ENCODE data around the gene NKAIN1. TPM values are rescaled to one million over a fixed set of nuclear protein-coding genes. Genes with fewer than 3 reads are reported as not detected.

The NKAIN1 gene
- total and polyA plus RNA-seq, 2 donors (not counting 1 experiment from before 2014, with no cell fraction given) = not detected

GRCh38 chr1:31183927-31184554 is 55.6 kb downstream of the NKAIN1 start:
- TF ChIP-seq EZH2 (IDR thresholded peaks at IDR 0.05; ENCODE audit: borderline replicate concordance, insufficient read depth, low read depth, low read length, poor library complexity, severe bottlenecking) (no peak), CTCF (IDR thresholded peaks at IDR 0.05) (peak; percentile 87)
- intact Hi-C loops (cut with micrococcal nuclease) = loop anchor here (10.0 kb wide), 1 partner anchor 151 kb away; no protein-coding TSS in a partner anchor

GRCh38 chr1:31183126-31183525 is 56.6 kb downstream of the NKAIN1 start:
- peaks cover 10 to 15% of the 10 kb centered on the region in 2 donors for H3K4me1 ChIP-seq (ENCODE audit: control insufficient read depth in 2 of 2, insufficient read depth in 2 of 2, low read length in 2 of 2)
- DNase-seq (no peak), ATAC-seq (ENCODE audit: low read depth) (no peak)
- no peak overlapping the region for H3K27ac ChIP-seq (ENCODE audit: low read length in 2 of 2)
- Mint-ChIP-seq H3K4me3 (no peak overlapping the region), H3K9me3 (ENCODE audit: insufficient read depth) (no peaks in the 10 kb centered on the region), H3K27me3 (peaks cover 53% of the 10 kb centered on the region), H3K4me1 (peaks cover 6% of the 10 kb centered on the region), H3K27ac (no peak overlapping the region)
- H3K9ac ChIP-seq (ENCODE audit: low read length) = no peak overlapping the region
- no peaks in the 10 kb centered on the region for H3K79me2 ChIP-seq (ENCODE audit: control insufficient read depth, insufficient read depth, low read length)
- TF ChIP-seq EZH2 (IDR thresholded peaks at IDR 0.05; ENCODE audit: borderline replicate concordance, insufficient read depth, low read depth, low read length, poor library complexity, severe bottlenecking) = no peak
- TF ChIP-seq CTCF (IDR thresholded peaks at IDR 0.05) = no peak
- intact Hi-C loops (cut with micrococcal nuclease) = loop anchor here (10.0 kb wide), 1 partner anchor 152 kb away; no protein-coding TSS in a partner anchor
- H3K36me3 ChIP-seq (replicated peaks in 1 of 2; ENCODE audit: control extremely low read depth in 1 of 2, control insufficient read depth in 1 of 2, extremely low read depth in 1 of 2, insufficient read depth in 2 of 2, low read length in 1 of 2) = no peaks in the 10 kb centered on the region
- H2AFZ ChIP-seq (ENCODE audit: insufficient read depth, low read depth, low read length, poor library complexity, severe bottlenecking) = no peak overlapping the region
- no peak overlapping the region for H3K4me2 ChIP-seq (replicated peaks; ENCODE audit: low read depth, low read length, poor library complexity, severe bottlenecking)
- 100% methylated on average over 1 of the region's 6 CpGs for WGBS (ENCODE audit: insufficient coverage)
- H3K4me3 ChIP-seq (ENCODE audit: control extremely low read depth in 1 of 5, extremely low read depth in 1 of 5, insufficient read depth in 1 of 5, low read depth in 2 of 5, low read length in 4 of 5) = no peak overlapping the region
- ChIA-PET CTCF (interaction anchor here (1.0 to 5.6 kb wide), 8 partner anchors 12 to 372 kb away, joined by 3 to 48 read pairs (median 4); partner anchors contain the start of genes SNRNP40 and ZCCHC17), POLR2A (no interaction called here)
- no peaks in the 10 kb centered on the region for H4K20me1 ChIP-seq (ENCODE audit: control insufficient read depth, insufficient read depth, low read length, poor library complexity, severe bottlenecking)
- H3K9me3 ChIP-seq (ENCODE audit: control extremely low read depth in 1 of 3, control insufficient read depth in 2 of 3, insufficient read depth in 1 of 3, low read length in 2 of 3) = no peaks in the 10 kb centered on the region
- peaks cover 0 to 44% (median 14%) of the 10 kb centered on the region in 4 experiments for H3K27me3 ChIP-seq (replicated peaks in 1 of 4; ENCODE audit: control extremely low read depth in 1 of 4, control insufficient read depth in 3 of 4, insufficient read depth in 4 of 4, low read length in 3 of 4)

More at GRCh38 chr1:31183927-31184554, 55.6 kb downstream of the NKAIN1 start:
- no peak for ATAC-seq (ENCODE audit: low read depth)
- ChIA-PET CTCF (interaction anchor here (1.0 to 5.6 kb wide), 11 partner anchors 9 to 605 kb away, joined by 3 to 48 read pairs (median 4); partner anchors contain the start of genes SNRNP40 and ZCCHC17), POLR2A (no interaction called here)
- Histone ChIP-seq H3K4me2 (replicated peaks; ENCODE audit: low read depth, low read length, poor library complexity, severe bottlenecking) (no peak overlapping the region), H3K79me2 (ENCODE audit: control insufficient read depth, insufficient read depth, low read length) (no peaks in the 10 kb centered on the region), H3K4me1 (ENCODE audit: control insufficient read depth in 2 of 2, insufficient read depth in 2 of 2, low read length in 2 of 2) (peaks cover 10 to 15% of the 10 kb centered on the region in 2 donors), H3K27ac (ENCODE audit: low read length in 2 of 2) (no peak overlapping the region), H3K9me3 (ENCODE audit: control extremely low read depth in 1 of 3, control insufficient read depth in 2 of 3, insufficient read depth in 1 of 3, low read length in 2 of 3) (no peaks in the 10 kb centered on the region), H3K4me3 (ENCODE audit: control extremely low read depth in 1 of 5, extremely low read depth in 1 of 5, insufficient read depth in 1 of 5, low read depth in 2 of 5, low read length in 4 of 5) (no peak overlapping the region), H3K27me3 (replicated peaks in 1 of 4; ENCODE audit: control extremely low read depth in 1 of 4, control insufficient read depth in 3 of 4, insufficient read depth in 4 of 4, low read length in 3 of 4) (peaks cover 0 to 39% (median 14%) of the 10 kb centered on the region in 4 experiments), H2AFZ (ENCODE audit: insufficient read depth, low read depth, low read length, poor library complexity, severe bottlenecking) (no peak overlapping the region), H4K20me1 (ENCODE audit: control insufficient read depth, insufficient read depth, low read length, poor library complexity, severe bottlenecking) (no peaks in the 10 kb centered on the region), H3K9ac (ENCODE audit: low read length) (no peak overlapping the region), H3K36me3 (replicated peaks in 1 of 2; ENCODE audit: control extremely low read depth in 1 of 2, control insufficient read depth in 1 of 2, extremely low read depth in 1 of 2, insufficient read depth in 2 of 2, low read length in 1 of 2) (no peaks in the 10 kb centered on the region)
- H3K4me3 Mint-ChIP-seq = no peak overlapping the region
- DNase-seq = peak; percentile 67
- 14% methylated on average over 1 of the region's 6 CpGs for WGBS (ENCODE audit: insufficient coverage)
- peaks cover 6% of the 10 kb centered on the region for H3K4me1 Mint-ChIP-seq
- H3K9me3 Mint-ChIP-seq (ENCODE audit: insufficient read depth) = no peaks in the 10 kb centered on the region
- H3K27me3 Mint-ChIP-seq = peaks cover 49% of the 10 kb centered on the region
- no peak overlapping the region for H3K27ac Mint-ChIP-seq
